Mucosa of descending colon (tissue), 3 donors: ENCODE data around the gene STX2. TPM values are rescaled to one million over a fixed set of nuclear protein-coding genes. Genes with fewer than 3 reads are reported as not detected.

Experiments used
- ATAC-seq: fragments of 200-7000 bp; cut with Tn5 transposase; one replicate; pipeline ENCODE4 v1.9.1; 2020; ENCODE audit warnings: mild to moderate bottlenecking, moderate library complexity
- DNase-seq, 3 donors: peaks; one replicate each; pipeline ENCODE4 v3.0.0-alpha.2; 2020
- H3K36me3 ChIP-seq: fragments of 200-600 bp; one replicate; pipeline ENCODE4 v1.8.0; 2021; ENCODE audit warnings: low read depth, mild to moderate bottlenecking
- H3K4me1 ChIP-seq: fragments of 200-600 bp; one replicate; pipeline ENCODE4 v1.8.0; 2021; ENCODE audit warnings: low read depth, mild to moderate bottlenecking
- H3K4me3 ChIP-seq: fragments of 200-600 bp; one replicate; pipeline ENCODE4 v1.8.0; 2021; ENCODE audit warnings: mild to moderate bottlenecking
- H3K9me3 ChIP-seq: fragments of 200-600 bp; one replicate; pipeline ENCODE4 v1.8.0; 2021; ENCODE audit warnings: mild to moderate bottlenecking
- intact Hi-C, 2 donors: fragments of 100-400 bp; cut with DNase I in 1 of 2; cut with micrococcal nuclease in 1 of 2; formaldehyde crosslinking; loops; one replicate each; pipeline versions ENCODE4 v1.11.0 to v1.11.1; 2022; cut with DNase I, micrococcal nuclease
- total RNA-seq, 3 donors: library from RNA; stranded (reverse); fragmentation: NEBNext Ultra II Directional in 2 of 3; extraction: Animal tissue kit (Norgen Biotek cat#: 25700) in 2 of 3; gene quantifications; one replicate each; pipeline versions ENCODE4 v1.2.1 to v1.2.4, GENCODE V29; 2021 to 2023
- TF ChIP-seq, protein P1 (sequence below): fragments of 200-600 bp; IDR thresholded peaks from one replicate; pipeline ENCODE4 v1.8.0; 2022; ENCODE audit warnings: antibody characterized with exemption, mild to moderate bottlenecking
- donor health status: DM: no; HTN: no; CAD: no; lungs with moderate emphysema.
- donor health status: DM: no; HTN: no; CAD: no.
- donor health status: DM: no; HTN: yes; CAD: no.

Gene STX2
- total RNA-seq, 3 donors from 2014 or later, result 1.6 to 34.2 (median 4.4) TPM

DNA sequence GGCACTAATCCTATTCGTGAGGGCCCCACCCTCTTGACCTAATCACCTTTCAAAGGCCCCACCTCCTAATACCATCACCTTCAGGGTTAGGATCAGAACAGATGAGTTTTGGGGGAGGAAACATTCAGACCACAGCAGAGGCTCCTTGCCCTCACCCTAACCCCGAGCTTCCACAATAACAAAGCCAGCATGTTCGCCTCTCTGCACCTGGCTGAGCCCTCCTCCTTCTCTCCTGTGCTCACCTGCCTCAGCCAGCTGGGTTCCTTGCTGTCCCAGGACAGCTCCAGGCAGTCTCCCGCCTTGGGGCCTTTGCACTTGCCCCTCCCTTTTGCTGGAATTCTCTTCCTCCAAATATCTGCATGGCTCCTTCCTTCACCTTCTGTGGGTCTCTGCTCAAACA is 23.1 kb upstream of the STX2 start:
- H3K36me3 ChIP-seq, result no peaks in the 10 kb centered on the region
- H3K9me3 ChIP-seq, result peaks cover 1% of the 10 kb centered on the region
- intact Hi-C loops, result no loop called here
- DNase-seq (no peak), ATAC-seq (no peak)
- TF ChIP-seq, protein P1, sequence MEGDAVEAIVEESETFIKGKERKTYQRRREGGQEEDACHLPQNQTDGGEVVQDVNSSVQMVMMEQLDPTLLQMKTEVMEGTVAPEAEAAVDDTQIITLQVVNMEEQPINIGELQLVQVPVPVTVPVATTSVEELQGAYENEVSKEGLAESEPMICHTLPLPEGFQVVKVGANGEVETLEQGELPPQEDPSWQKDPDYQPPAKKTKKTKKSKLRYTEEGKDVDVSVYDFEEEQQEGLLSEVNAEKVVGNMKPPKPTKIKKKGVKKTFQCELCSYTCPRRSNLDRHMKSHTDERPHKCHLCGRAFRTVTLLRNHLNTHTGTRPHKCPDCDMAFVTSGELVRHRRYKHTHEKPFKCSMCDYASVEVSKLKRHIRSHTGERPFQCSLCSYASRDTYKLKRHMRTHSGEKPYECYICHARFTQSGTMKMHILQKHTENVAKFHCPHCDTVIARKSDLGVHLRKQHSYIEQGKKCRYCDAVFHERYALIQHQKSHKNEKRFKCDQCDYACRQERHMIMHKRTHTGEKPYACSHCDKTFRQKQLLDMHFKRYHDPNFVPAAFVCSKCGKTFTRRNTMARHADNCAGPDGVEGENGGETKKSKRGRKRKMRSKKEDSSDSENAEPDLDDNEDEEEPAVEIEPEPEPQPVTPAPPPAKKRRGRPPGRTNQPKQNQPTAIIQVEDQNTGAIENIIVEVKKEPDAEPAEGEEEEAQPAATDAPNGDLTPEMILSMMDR, result no peak
- H3K4me3 ChIP-seq, result no peak overlapping the region
- H3K4me1 ChIP-seq, result no peaks in the 10 kb centered on the region

DNA sequence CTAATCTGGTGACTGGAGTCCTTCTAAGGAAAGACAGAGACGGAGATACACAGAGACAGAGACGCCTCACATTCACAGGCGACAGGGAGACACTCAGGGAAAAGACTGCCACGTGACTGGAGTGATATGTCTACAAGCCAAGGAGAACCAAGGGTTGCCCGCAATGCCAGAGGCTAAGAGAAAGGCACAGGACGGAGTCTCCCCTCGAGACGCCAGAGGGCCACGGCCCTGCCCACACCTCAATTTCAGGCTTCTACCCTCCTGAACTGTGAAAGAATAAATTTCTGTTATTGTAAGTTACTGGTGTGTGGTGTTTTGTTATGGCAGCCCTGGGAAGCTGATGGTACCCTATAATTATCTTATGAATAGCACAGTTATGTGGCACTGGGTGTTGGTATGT is 21.3 kb upstream of the STX2 start:
- Histone ChIP-seq H3K9me3 (peaks cover 3% of the 10 kb centered on the region), H3K36me3 (no peaks in the 10 kb centered on the region), H3K4me1 (no peaks in the 10 kb centered on the region), H3K4me3 (no peak overlapping the region)
- DNase-seq (no peak), ATAC-seq (no peak)
- intact Hi-C loops, result no loop called here
- TF ChIP-seq, protein P1, result no peak

DNA sequence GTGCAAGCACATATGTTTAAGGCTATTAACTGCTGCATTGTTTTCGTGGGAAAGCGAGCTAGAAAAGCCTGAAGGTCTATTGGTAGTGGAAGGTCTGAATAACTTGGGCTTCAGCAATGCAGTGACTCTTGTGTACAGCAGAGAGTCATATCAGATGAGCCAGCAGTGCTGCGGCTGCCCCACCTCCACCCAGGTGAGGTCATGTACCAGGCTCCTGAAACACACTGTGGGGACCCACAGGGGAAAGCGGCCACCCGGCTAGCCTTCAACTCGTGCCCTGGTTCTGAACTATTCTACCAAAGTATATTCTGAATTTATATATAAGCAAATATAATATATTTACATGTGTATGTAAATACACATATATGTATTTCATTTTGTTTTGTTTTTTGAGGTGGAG is 20.1 kb upstream of the STX2 start:
- ATAC-seq (no peak), DNase-seq (no peak)
- Histone ChIP-seq H3K9me3 (peaks cover 3% of the 10 kb centered on the region), H3K4me1 (no peaks in the 10 kb centered on the region), H3K36me3 (no peaks in the 10 kb centered on the region), H3K4me3 (no peak overlapping the region)
- TF ChIP-seq, protein P1, result no peak
- intact Hi-C loops, result no loop called here

DNA sequence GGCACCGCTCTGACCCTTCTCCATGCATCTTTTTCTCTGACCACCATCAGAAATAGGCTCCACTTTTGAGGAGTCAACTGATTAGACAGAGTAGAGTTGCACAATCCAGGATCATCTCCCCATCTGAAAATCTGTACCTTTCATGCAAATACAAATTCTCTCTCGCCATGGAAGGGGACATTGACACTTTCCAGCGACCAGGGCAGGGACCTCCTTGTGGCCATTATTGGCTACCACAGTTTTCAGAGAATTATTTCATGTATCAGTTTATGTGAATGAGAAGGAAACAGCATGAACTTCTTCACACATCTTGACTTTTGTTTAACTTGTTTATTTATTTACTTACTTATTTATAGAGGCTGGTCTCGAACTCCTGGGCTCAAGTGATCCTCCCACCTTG is 19.0 kb upstream of the STX2 start:
- intact Hi-C loops, result no loop called here
- TF ChIP-seq, protein P1, result no peak
- no peak for ATAC-seq
- H3K4me1 ChIP-seq, result no peaks in the 10 kb centered on the region
- no peak overlapping the region for H3K4me3 ChIP-seq
- H3K36me3 ChIP-seq, result no peaks in the 10 kb centered on the region
- no peak for DNase-seq
- peaks cover 3% of the 10 kb centered on the region for H3K9me3 ChIP-seq

DNA sequence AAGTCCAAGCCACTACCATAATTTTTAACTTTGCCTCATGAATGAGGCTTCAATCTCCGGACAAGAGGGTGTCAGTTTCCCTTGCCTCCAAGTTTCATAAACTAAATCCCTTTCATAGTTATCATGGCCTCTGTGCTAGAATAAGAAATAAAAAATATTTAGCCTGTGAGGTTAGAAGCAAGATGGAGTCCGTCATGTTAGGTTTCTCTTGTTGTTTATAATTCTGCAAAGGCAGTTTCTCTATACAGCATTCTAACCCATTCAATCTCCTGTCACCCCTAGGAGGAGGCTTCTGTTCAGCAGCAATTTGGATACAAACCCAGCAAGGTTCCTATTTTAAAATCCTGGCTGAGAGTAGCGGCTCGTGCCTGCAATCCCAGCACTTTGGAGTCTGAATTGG is 17.0 kb upstream of the STX2 start:
- ATAC-seq (no peak), DNase-seq (no peak)
- Histone ChIP-seq H3K36me3 (no peaks in the 10 kb centered on the region), H3K9me3 (peaks cover 3% of the 10 kb centered on the region), H3K4me1 (no peaks in the 10 kb centered on the region), H3K4me3 (no peak overlapping the region)
- TF ChIP-seq, protein P1, result no peak
- intact Hi-C loops, result no loop called here

DNA sequence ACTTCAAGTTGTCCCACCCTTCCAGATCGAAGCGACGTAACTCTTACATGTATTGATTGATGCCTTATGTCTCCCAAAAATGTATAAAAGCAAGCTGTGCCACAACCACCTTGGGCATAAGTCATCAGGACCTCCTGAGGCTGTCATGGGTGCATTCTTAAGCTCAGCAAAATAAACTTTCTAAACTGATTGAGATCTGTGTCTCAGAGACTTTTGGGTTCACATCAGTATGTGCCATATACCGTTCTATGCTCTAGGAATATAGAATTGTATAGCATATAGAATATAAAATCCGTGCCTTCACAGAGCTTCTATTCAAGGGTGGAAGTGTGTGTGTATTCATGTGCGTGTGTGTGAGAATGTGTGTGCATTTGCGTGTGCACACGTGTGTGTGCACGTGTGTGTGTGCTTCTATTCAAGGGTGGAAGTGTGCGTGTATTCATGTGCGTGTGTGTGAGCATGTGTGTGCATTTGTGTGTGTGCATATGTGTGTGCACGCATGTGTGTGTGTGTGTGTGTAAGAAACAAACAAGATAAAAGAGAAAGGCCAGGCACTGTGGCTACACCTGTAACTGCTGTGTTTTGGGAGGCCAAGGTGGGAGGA is 11.5 kb upstream of the STX2 start:
- DNase-seq (no peak), ATAC-seq (no peak)
- intact Hi-C loops, result no loop called here
- Histone ChIP-seq H3K36me3 (no peaks in the 10 kb centered on the region), H3K4me1 (no peaks in the 10 kb centered on the region), H3K4me3 (no peak overlapping the region), H3K9me3 (no peaks in the 10 kb centered on the region)
- TF ChIP-seq, protein P1, result no peak
